HL-60/S4 (cell line): ENCODE results near the gene FLOT1.

Experiments
- in situ Hi-C: fragments of 300-500 bp; cut with MboI; formaldehyde crosslinking; loops from 2 replicates; pipeline ENCODE4 v1.14.3; 2022; ENCODE audit warnings: low sequenced_read_pairs

FLOT1 gene

GRCh38 chr6:30709101-30709868 is 33.2 kb downstream of the FLOT1 start:
- in situ Hi-C loops, result no loop called here

- in situ Hi-C loops, result no loop called here
Observed at GRCh38 chr6:30707281-30707850, 35.1 kb downstream of the FLOT1 start.

- in situ Hi-C loops, result no loop called here
Observed at GRCh38 chr6:30705620-30706019, 36.9 kb downstream of the FLOT1 start.

- in situ Hi-C loops, result no loop called here
Observed at GRCh38 chr6:30703821-30704220, 38.7 kb downstream of the FLOT1 start.

GRCh38 chr6:30703011-30703410 is 39.5 kb downstream of the FLOT1 start:
- in situ Hi-C loops, result no loop called here

GRCh38 chr6:30700340-30700739 is 42.1 kb downstream of the FLOT1 start:
- in situ Hi-C loops, result no loop called here

GRCh38 chr6:30696432-30696831 is 46.1 kb downstream of the FLOT1 start:
- in situ Hi-C loops, result no loop called here

- in situ Hi-C loops, result no loop called here
Observed at GRCh38 chr6:30691208-30691847, 51.2 kb downstream of the FLOT1 start.

GRCh38 chr6:30690403-30691207 is 51.9 kb downstream of the FLOT1 start, which contains the start of gene NRM:
TSS of gene NRM (minus strand) at chr6:30690984. CDS start at chr6:30690974, 10 bp downstream.
- in situ Hi-C loops, result no loop called here

- in situ Hi-C loops, result no loop called here
Observed at GRCh38 chr6:30689985-30690384, 52.5 kb downstream of the FLOT1 start.

- in situ Hi-C loops, result no loop called here
Observed at GRCh38 chr6:30689022-30689865, 53.2 kb downstream of the FLOT1 start.

GRCh38 chr6:30688569-30688968 is 53.9 kb downstream of the FLOT1 start:
- in situ Hi-C loops, result no loop called here

GRCh38 chr6:30687659-30688431 is 54.6 kb downstream of the FLOT1 start:
- in situ Hi-C loops, result no loop called here

GRCh38 chr6:30686908-30687658 is 55.4 kb downstream of the FLOT1 start:
- in situ Hi-C loops, result no loop called here

GRCh38 chr6:30686009-30686907 is 56.2 kb downstream of the FLOT1 start, which contains the start of gene PPP1R18:
TSS of gene PPP1R18 (minus strand) at chr6:30686645. CDS start at chr6:30686018, 627 bp downstream.
- in situ Hi-C loops, result no loop called here

- in situ Hi-C loops, result no loop called here
Observed at GRCh38 chr6:30685157-30686008, 57.1 kb downstream of the FLOT1 start.
